ENCODE measurements around the gene PPFIA4. TPM values are rescaled to one million over a fixed set of nuclear protein-coding genes. Genes with fewer than 3 reads are reported as not detected.

Gene PPFIA4
- total and polyA plus RNA-seq, 2 of the 4 experiments (the other 2 are of a cell fraction): 5.4 to 13.7 TPM

- in situ Hi-C loops (cut with MboI; ENCODE audit: low sequenced_read_pairs) (loop anchor here (5.0 kb wide), 1 partner anchor 181 kb away; no protein-coding TSS in a partner anchor), dilution Hi-C loops (cut with HindIII; ENCODE audit: low sequenced_read_pairs, unreplicated experiment) (no loop called here), intact Hi-C loops (cut with micrococcal nuclease) (loop anchor here (5.0 to 10.0 kb wide), 3 partner anchors 81 to 448 kb away; no protein-coding TSS in a partner anchor)
- Histone ChIP-seq H2AK9ac (replicated peaks; ENCODE audit: low read depth, low read length, poor library complexity) (no peak overlapping the region), H3K4me3 (ENCODE audit: insufficient read depth, low read depth, low read length) (no peak overlapping the region), H3K23ac (ENCODE audit: low read depth, low read length) (no peak overlapping the region), H3K4ac (ENCODE audit: low read depth, low read length) (no peak overlapping the region), H3K9me3 (ENCODE audit: control insufficient read depth, insufficient read depth, low read length) (no peaks in the 10 kb centered on the region), H3K79me1 (ENCODE audit: low read depth in 1 of 2, low read length in 2 of 2) (peaks cover 0 to 7% of the 10 kb centered on the region in 2 experiments; a peak in 2 of 4 replicates), H3K9me1 (ENCODE audit: insufficient read depth, low read length) (0 out of 2 replicates have a peak, but pooled peaks cover 5% of the 10 kb centered on the region), H2BK15ac (ENCODE audit: low read depth, low read length) (no peak overlapping the region), H4K91ac (ENCODE audit: insufficient read depth, low read depth, low read length) (no peak overlapping the region), H3K4me1 (ENCODE audit: control insufficient read depth, insufficient read depth, low read length) (peaks cover 19% of the 10 kb centered on the region), H4K5ac (ENCODE audit: low read depth, low read length) (no peak overlapping the region), H2AFZ (replicated peaks; ENCODE audit: low read length, poor library complexity) (no peak overlapping the region), H4K8ac (ENCODE audit: low read depth in 2 of 2, low read length in 2 of 2) (no peak overlapping the region), H3K9ac (ENCODE audit: low read depth, low read length) (no peak overlapping the region), H2BK20ac (ENCODE audit: low read depth, low read length) (no peak overlapping the region), H3K18ac (ENCODE audit: low read depth, low read length) (no peak overlapping the region), H3K27ac (ENCODE audit: insufficient read depth, low read length) (no peak overlapping the region), H2AK5ac (ENCODE audit: low read depth, low read length) (peak overlapping the region; percentile 30; the same call in 1 of the 2 replicates), H3K36me3 (ENCODE audit: control insufficient read depth, insufficient read depth, low read length) (no peaks in the 10 kb centered on the region), H4K20me1 (ENCODE audit: insufficient read depth, low read length) (peaks cover 18% of the 10 kb centered on the region), H2BK120ac (ENCODE audit: low read depth, low read length) (no peak overlapping the region), H3K4me2 (ENCODE audit: low read depth, low read length) (no peak overlapping the region), H3K14ac (replicated peaks; ENCODE audit: low read depth, low read length) (no peak overlapping the region), H3K27me3 (ENCODE audit: control insufficient read depth, insufficient read depth, low read length) (no peaks in the 10 kb centered on the region), H3K56ac (ENCODE audit: extremely low read depth, insufficient read depth, low read length) (no peak overlapping the region), H2BK5ac (ENCODE audit: low read depth, low read length, poor library complexity, severe bottlenecking) (no peak overlapping the region)
- DNase-seq (no peak), ATAC-seq (ENCODE audit: low read depth) (no peak)
- no TSS peak for BruUV-seq (replicated peaks)
- TF ChIP-seq, protein P1, sequence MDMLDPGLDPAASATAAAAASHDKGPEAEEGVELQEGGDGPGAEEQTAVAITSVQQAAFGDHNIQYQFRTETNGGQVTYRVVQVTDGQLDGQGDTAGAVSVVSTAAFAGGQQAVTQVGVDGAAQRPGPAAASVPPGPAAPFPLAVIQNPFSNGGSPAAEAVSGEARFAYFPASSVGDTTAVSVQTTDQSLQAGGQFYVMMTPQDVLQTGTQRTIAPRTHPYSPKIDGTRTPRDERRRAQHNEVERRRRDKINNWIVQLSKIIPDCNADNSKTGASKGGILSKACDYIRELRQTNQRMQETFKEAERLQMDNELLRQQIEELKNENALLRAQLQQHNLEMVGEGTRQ (IDR thresholded peaks at IDR 0.05; ENCODE audit: low read depth, low read length): no peak
- POLR2A ChIA-PET (ENCODE audit: unreplicated experiment): no interaction called here
- CTCF ChIA-PET: interaction anchor here (7.2 kb wide), 1 partner anchor 180 kb away, joined by 49 read pairs; no protein-coding TSS in a partner anchor
- WGBS, 2 experiments (ENCODE audit: extremely low coverage in 2 of 2, insufficient read length in 1 of 2): no CpG with 5 or more reads among the region's 2 CpGs
Measured at GRCh38 chr1:203036537-203036936, 10.2 kb downstream of the PPFIA4 start.
